CD8-positive, alpha-beta memory T cell (primary cell): ENCODE measurements around the gene BRMS1L. TPM values are rescaled to one million over a fixed set of nuclear protein-coding genes. Genes with fewer than 3 reads are reported as not detected.

Source experiments
- polyA plus RNA-seq: library from polyadenylated mRNA; unstranded; fragments of 300-500 nt; fragmentation: Illumina TruSeq; gene quantifications from one replicate; pipeline ENCODE4 v1.2.3, GENCODE V29; 2021
- total RNA-seq, 2 experiments: library from RNA; stranded (reverse); gene quantifications; one replicate each; pipeline ENCODE4 v1.2.3, GENCODE V29; 2021

Gene BRMS1L
- total and polyA plus RNA-seq, 3 experiments from 2014 or later = 4.0 to 10.0 (median 7.9) TPM

Other genes with a start within 250 kb of the BRMS1L start
- 10 to 100 TPM; 28.2 to 37.9 TPM for gene RALGAPA1, start 17.0 kb upstream of the BRMS1L start, total RNA-seq
- gene RALGAPA1, start 17.0 kb upstream of the BRMS1L start, polyA plus RNA-seq = 29.3 TPM